HFFc6 (cell line): ENCODE data around the gene KCMF1. TPM values are rescaled to one million over a fixed set of nuclear protein-coding genes. Genes with fewer than 3 reads are reported as not detected.

ENCODE experiments used
- DNase-seq: peaks from one replicate; pipeline ENCODE4 v3.0.0-alpha.2; 2018
- H3K27ac Mint-ChIP-seq: 2 replicates; pipeline ENCODE4 v1.8.0; 2020; ENCODE audit warnings: mild to moderate bottlenecking, mixed read lengths
- H3K27me3 Mint-ChIP-seq: 2 replicates; pipeline ENCODE4 v1.8.0; 2021; ENCODE audit warnings: mild to moderate bottlenecking, moderate library complexity, mixed read lengths; ENCODE audit not compliant: insufficient read depth
- H3K36me3 Mint-ChIP-seq: 2 replicates; pipeline ENCODE4 v1.8.0; 2021; ENCODE audit warnings: low read depth, mixed read lengths
- H3K4me1 Mint-ChIP-seq: 2 replicates; pipeline ENCODE4 v1.8.0; 2020; ENCODE audit warnings: low read depth, mixed read lengths
- H3K4me3 Mint-ChIP-seq: 2 replicates; pipeline ENCODE4 v1.8.0; 2020; ENCODE audit warnings: mild to moderate bottlenecking, moderate library complexity, mixed read lengths
- H3K9me3 Mint-ChIP-seq: 2 replicates; pipeline ENCODE4 v1.8.0; 2020; ENCODE audit warnings: mild to moderate bottlenecking, mixed read lengths
- total RNA-seq, 6 experiments: library from RNA; stranded (reverse); fragmentation: NEBNext Ultra II Directional; extraction: Animal tissue kit (Norgen Biotek cat#: 25700); gene quantifications; 2 replicates in 1 of 6; 3 replicates in 5 of 6; pipeline ENCODE4 v1.2.3, GENCODE V29; 2021
- TF ChIP-seq, protein P1 (sequence below): fragments of 200-600 bp; sonication (generic); IDR thresholded peaks from 2 replicates; pipeline ENCODE4 v1.5.0; 2021; ENCODE audit warnings: antibody characterized with exemption, mild to moderate bottlenecking

Gene KCMF1
- total RNA-seq, 6 experiments from 2014 or later = 95.7 to 105 (median 101) TPM

DNA sequence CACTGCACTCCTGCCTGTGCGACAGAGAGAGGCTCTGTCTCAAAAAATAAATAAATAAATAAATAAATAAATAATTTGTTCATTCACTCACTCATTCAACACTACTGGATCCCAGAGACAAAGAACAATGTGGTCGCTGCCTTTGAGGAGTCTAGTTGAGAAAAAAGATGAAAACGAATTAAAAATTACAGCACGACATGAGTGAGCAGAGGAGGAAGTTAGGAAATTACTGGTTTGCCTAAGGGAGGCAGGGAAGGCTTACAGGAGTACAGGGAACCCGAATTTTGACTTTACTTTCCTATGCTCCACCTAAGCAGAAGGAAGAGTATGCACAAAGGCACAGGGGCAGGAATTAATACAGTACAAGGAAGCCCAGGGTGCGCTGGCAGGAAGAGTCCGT, 4.2 kb upstream of the KCMF1 start:
- Mint-ChIP-seq H3K27me3 (peaks cover 2% of the 10 kb centered on the region), H3K27ac (no peak overlapping the region; the same call in 1 of the 2 replicates), H3K4me1 (peaks cover 52% of the 10 kb centered on the region), H3K36me3 (peaks cover 55% of the 10 kb centered on the region), H3K9me3 (no peaks in the 10 kb centered on the region), H3K4me3 (peak overlapping the region; percentile 55; the same call in 1 of the 2 replicates)
- no peak for DNase-seq
- TF ChIP-seq, protein P1, sequence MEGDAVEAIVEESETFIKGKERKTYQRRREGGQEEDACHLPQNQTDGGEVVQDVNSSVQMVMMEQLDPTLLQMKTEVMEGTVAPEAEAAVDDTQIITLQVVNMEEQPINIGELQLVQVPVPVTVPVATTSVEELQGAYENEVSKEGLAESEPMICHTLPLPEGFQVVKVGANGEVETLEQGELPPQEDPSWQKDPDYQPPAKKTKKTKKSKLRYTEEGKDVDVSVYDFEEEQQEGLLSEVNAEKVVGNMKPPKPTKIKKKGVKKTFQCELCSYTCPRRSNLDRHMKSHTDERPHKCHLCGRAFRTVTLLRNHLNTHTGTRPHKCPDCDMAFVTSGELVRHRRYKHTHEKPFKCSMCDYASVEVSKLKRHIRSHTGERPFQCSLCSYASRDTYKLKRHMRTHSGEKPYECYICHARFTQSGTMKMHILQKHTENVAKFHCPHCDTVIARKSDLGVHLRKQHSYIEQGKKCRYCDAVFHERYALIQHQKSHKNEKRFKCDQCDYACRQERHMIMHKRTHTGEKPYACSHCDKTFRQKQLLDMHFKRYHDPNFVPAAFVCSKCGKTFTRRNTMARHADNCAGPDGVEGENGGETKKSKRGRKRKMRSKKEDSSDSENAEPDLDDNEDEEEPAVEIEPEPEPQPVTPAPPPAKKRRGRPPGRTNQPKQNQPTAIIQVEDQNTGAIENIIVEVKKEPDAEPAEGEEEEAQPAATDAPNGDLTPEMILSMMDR = no peak

DNA sequence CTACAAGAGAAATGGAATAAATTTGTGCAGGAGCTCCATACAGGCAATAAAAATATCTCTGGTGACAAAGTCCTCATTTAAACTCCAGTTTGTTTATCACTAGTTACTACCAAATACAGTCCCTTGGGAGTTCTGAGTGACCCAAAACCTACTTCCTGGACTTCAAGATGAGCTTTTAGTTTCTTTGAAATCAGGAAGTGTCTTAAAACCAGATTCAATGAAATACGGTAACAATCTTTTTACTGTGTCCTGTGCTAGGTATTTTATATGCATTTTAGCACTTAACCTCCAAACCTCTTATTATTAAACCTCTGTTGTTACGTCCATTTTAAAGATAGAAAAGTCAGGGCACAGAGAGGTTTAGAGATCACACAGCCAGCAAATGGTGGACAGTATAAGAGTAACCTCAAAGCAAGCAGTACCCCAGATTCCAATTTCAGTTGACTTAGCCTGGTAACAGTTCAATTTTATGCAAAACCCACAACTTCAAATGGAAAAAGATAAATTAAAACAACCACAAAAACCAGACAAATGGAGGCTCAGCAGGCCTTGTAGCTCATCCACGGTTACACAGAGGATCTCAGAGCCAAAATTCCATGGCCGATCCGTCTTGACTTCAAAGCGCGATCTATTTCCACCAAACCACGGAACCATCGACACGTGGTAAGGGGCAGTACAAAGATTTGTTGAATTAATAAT, 1.3 kb upstream of the KCMF1 start:
- Mint-ChIP-seq H3K36me3 (peaks cover 51% of the 10 kb centered on the region), H3K9me3 (no peaks in the 10 kb centered on the region), H3K27ac (peak overlapping the region; percentile 96), H3K4me3 (peak overlapping the region; percentile 98), H3K4me1 (peaks cover 45% of the 10 kb centered on the region), H3K27me3 (peaks cover 3% of the 10 kb centered on the region)
- no peak for DNase-seq
- TF ChIP-seq, protein P1 = no peak

DNA sequence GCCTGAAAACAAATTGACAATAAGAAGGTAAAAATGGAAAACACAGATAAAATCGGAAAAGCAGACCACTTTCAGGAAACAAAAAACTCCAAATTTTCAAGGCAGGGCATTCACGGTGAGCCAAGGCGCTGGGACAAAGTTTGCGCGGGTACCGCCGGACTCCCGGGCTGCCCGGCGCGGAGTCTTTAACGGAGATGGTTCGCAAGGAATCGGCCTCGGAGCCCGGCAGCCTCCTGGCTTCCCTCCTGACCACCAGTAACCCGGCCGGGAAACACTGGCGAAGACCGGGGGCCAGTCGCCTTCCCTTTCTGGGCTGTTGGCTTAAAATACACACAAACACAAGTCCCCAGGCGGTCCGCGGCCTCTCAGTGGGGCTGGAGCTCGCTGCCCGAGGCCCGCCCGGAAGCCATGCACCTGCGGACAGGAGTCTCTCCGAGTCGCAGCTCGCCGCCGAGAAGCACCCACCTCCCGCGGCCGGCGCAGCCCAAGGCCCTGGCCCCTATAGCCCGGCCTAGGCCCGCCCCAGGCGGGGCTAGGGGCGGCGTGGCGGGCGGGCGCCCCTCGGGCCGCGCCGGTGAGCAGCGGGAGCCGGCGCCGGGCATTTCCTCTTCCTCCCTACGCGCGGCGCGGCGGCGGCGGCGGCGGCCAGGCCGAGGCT, 622 bp upstream of the KCMF1 start:
- H3K4me1 Mint-ChIP-seq = peaks cover 42% of the 10 kb centered on the region
- TF ChIP-seq, protein P1 = no peak
- peaks cover 2% of the 10 kb centered on the region for H3K27me3 Mint-ChIP-seq
- peak overlapping the region; percentile 98 for H3K4me3 Mint-ChIP-seq
- H3K9me3 Mint-ChIP-seq = no peaks in the 10 kb centered on the region
- no peak for DNase-seq
- H3K36me3 Mint-ChIP-seq = peaks cover 47% of the 10 kb centered on the region
- peak overlapping the region; percentile 96 for H3K27ac Mint-ChIP-seq

DNA sequence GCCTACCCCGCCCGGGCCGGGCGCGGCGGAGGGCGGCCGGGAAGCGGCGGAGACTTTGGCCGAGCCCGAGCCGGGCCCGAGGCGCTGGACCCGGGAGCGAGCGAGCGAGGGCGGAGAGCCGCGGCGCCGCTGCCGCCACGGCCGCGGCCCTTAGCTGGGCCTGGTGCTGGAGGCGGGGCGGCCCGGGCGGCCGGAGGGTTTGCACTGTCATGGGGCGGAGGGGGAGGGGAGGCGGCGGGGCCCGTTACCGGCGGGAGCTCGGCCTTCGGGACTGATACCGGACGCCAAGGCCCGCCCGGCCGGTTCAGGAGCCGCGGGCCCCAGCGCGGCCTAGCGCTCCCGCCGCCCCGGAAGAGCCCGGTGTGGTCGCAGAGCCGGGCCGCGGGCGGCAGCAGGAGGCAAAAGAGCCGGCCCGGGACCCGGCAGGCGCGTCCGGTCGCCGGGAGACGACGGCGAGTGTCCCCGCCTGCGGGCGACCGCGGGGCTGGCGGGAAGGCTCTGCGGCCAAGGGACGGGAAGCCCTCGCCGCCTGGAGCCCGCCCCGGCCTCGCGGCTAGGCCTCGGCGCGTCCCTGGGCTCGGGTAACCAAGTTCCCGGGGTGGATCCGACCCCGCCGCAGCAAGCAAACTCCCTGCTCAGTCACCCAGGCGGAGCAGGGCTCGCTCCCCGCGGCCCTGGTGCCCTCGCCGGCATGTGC, 697 bp downstream of the KCMF1 start:
- Mint-ChIP-seq H3K36me3 (peaks cover 46% of the 10 kb centered on the region), H3K27me3 (peaks cover 2% of the 10 kb centered on the region), H3K4me3 (peak overlapping the region; percentile 99), H3K9me3 (no peaks in the 10 kb centered on the region), H3K27ac (peak overlapping the region; percentile 98), H3K4me1 (peaks cover 50% of the 10 kb centered on the region)
- no peak for DNase-seq
- TF ChIP-seq, protein P1 = no peak

DNA sequence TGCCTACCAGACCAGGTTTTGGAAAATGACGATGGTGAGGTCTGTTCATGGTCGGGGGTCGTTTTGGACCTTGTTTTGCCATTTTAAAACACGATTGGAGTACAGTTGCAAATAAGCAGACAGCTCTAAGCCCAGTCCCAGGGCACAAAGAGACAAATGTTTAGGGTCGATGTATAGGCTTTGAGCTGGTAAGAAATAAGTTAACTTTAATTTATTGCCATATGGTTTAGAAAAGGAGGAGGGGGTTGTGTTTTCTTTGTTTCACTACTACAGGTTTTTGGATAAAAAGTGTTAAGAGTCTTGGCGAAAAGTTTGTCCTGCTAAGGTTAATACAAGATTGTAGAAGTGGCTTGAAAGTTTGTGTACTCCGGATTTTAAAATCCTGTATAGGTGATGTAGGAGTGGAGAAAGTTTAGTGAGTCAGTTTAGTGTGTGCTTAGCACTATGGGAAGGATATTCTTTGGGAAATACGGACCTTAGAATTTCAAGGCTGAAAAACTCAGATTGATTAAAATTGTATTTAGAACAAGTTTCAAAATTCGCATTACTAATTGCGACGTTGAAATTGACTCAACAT, 1.3 kb downstream of the KCMF1 start:
- TF ChIP-seq, protein P1 = no peak
- Mint-ChIP-seq H3K9me3 (no peaks in the 10 kb centered on the region), H3K27me3 (peaks cover 2% of the 10 kb centered on the region), H3K36me3 (peaks cover 48% of the 10 kb centered on the region), H3K27ac (peak overlapping the region; percentile 98), H3K4me3 (peak overlapping the region; percentile 99), H3K4me1 (peaks cover 51% of the 10 kb centered on the region)
- no peak for DNase-seq
